Right cardiac atrium (tissue), 5 donors: Measurements from ENCODE around the gene MMADHC. TPM values are rescaled to one million over a fixed set of nuclear protein-coding genes. Genes with fewer than 3 reads are reported as not detected.

Experiments used
- ATAC-seq, 2 donors: fragments of 200-7000 bp; cut with Tn5 transposase; one replicate each; pipeline versions ENCODE4 v1.8.0 to v1.9.1; 2020; ENCODE audit warnings: moderate library complexity in 2 of 2, mild to moderate bottlenecking in 1 of 2
- DNase-seq, 3 donors: peaks; one replicate each; pipeline ENCODE4 v3.0.0-alpha.2; 2020
- H3K27ac ChIP-seq: one replicate; pipeline ENCODE4 v1.5.1; 2013; ENCODE audit warnings: mild to moderate bottlenecking, low read length, control low read depth, moderate library complexity
- H3K27me3 ChIP-seq: one replicate; pipeline ENCODE4 v1.6.1; 2013; ENCODE audit not compliant: control insufficient read depth, insufficient read depth
- H3K4me1 ChIP-seq: one replicate; pipeline ENCODE4 v1.6.1; 2013; ENCODE audit warnings: low read length; ENCODE audit not compliant: control insufficient read depth, insufficient read depth
- H3K4me3 ChIP-seq: one replicate; pipeline ENCODE4 v1.5.1; 2013; ENCODE audit warnings: low read length, control low read depth
- H3K9me3 ChIP-seq: one replicate; pipeline ENCODE4 v1.6.1; 2013; ENCODE audit warnings: low read length; ENCODE audit not compliant: control insufficient read depth
- WGBS: extraction: QIAGEN DNeasy Blood & Tissue Kit; methylation state at CpG from one replicate; pipeline ENCODE4 v1.1.7; 2013; 5-methylcytosine and 5-hydroxymethylcytosine counted together
- intact Hi-C, 4 donors: fragments of 100-400 bp; cut with DNase I; formaldehyde crosslinking; loops; one replicate each; pipeline versions ENCODE4 v1.11.0 to v1.14.0; 2022 to 2023
- polyA plus RNA-seq: library from polyadenylated mRNA; stranded (reverse); fragments of 200-250 nt; gene quantifications from one replicate; pipeline ENCODE4 v1.2.3, GENCODE V29; 2013
- total RNA-seq, 4 donors: library from RNA; stranded (reverse); fragmentation: NEBNext Ultra II Directional; extraction: Animal tissue kit (Norgen Biotek cat#: 25700); gene quantifications; one replicate each; pipeline ENCODE4 v1.2.1, GENCODE V29; 2021
- donor health status: healthy with polysubstance abuse.
- donor health status: DM: no; HTN: yes; CAD: no.
- donor health status: DM: no; HTN: no; CAD: no.
- donor health status: DM: no; HTN: yes; CAD: no; lungs with severe emphysema.
- donor health status: DM: yes; HTN: yes; CAD: no.

MMADHC gene
- total and polyA plus RNA-seq, 5 donors: 80.4 to 106 (median 93.6) TPM

DNA sequence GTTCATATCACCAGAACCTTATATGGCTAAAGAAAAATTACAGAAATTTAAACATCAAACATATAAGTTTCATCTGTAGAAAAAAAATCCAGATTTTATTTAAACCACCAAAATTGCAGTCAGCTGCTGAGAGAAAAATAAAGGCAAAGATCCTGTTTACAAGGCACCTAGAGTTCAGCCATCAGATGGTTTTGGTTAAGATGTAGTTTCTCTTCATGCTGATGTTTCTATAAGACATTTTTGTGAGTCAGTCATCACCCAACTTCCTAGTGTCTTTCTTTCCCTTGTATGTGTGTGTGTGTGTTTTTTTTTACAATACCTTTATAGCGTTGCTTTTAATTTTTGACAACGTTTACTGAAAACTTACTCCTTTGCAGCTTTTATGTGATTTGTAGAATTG, 26.1 kb upstream of the MMADHC start:
- ATAC-seq: no peak

DNA sequence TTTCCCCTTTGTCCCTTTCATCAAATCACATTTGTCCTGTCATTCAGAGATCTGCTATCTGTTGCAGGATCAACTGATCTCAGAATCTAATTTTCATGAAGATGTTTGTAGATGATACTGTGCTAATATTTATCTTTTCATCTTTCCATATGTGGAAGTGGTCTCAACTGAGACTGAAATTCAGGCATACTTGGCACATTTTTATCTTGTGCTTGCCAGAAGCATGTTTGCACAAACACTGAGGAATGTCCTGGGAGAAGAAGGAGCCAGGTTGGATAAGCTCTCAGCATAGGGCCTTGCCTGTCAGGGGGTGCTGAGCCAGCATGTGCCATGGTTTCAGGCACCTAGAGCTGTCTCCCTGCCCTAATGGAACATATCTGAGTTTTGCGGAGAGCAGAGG, 24.5 kb upstream of the MMADHC start:
- intact Hi-C loops: no loop called here
- 73% methylated on average over 1 of the region's 1 CpG for WGBS
- H3K9me3 ChIP-seq: no peaks in the 10 kb centered on the region
- no peak overlapping the region for H3K27ac ChIP-seq
- ATAC-seq (no peak), DNase-seq (peak in 2 of 3 donors; percentile 20 to 47)
- no peaks in the 10 kb centered on the region for H3K27me3 ChIP-seq
- H3K4me3 ChIP-seq: no peak overlapping the region
- H3K4me1 ChIP-seq: no peaks in the 10 kb centered on the region

More for the DNA sequence above, 26.1 kb upstream of the MMADHC start:
- no peak for DNase-seq
- H3K4me1 ChIP-seq: no peaks in the 10 kb centered on the region
- H3K27me3 ChIP-seq: no peaks in the 10 kb centered on the region
- no peak overlapping the region for H3K27ac ChIP-seq
- WGBS: 93% methylated on average over 2 of the region's 2 CpGs
- peaks cover 2% of the 10 kb centered on the region for H3K9me3 ChIP-seq
- intact Hi-C loops: no loop called here
- H3K4me3 ChIP-seq: no peak overlapping the region

DNA sequence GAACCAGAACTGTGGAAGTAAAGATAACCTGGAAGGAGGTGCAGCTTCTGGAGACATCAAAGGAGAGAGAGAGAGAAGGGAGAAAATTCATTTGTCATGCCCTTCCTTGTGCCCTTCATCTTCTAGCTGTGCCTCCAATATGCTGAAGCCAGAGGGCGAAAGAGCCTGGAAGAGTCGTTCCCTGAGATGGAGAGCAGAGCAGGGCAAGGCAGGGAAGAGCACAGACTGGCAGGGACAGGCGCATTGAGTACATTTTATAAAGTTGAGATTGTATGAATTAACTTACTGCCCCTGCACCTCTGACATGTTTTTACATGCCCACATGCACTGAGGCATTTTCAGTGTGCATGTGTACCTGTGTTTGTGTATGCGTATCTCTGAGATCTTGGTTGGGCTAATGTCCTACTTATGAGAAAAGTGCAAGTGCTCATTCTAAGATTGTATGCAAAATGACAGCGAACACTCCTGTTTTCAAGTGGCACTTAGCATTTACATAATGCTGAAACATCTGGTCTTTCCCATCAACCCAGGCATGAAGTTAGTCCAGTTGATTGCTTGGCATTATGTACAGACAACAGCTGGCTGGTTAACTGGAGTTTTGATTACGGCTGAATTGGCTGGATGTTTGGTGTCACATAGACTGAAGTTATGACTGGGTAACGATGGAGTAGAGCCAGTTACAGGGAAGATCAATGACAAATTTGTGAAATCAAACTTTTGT, 23.7 kb upstream of the MMADHC start:
- WGBS: 78% methylated on average over 7 of the region's 7 CpGs
- ATAC-seq (no peak), DNase-seq (no peak)
- Histone ChIP-seq H3K9me3 (no peaks in the 10 kb centered on the region), H3K27ac (no peak overlapping the region), H3K4me1 (no peaks in the 10 kb centered on the region), H3K27me3 (no peaks in the 10 kb centered on the region), H3K4me3 (no peak overlapping the region)
- intact Hi-C loops: no loop called here

DNA sequence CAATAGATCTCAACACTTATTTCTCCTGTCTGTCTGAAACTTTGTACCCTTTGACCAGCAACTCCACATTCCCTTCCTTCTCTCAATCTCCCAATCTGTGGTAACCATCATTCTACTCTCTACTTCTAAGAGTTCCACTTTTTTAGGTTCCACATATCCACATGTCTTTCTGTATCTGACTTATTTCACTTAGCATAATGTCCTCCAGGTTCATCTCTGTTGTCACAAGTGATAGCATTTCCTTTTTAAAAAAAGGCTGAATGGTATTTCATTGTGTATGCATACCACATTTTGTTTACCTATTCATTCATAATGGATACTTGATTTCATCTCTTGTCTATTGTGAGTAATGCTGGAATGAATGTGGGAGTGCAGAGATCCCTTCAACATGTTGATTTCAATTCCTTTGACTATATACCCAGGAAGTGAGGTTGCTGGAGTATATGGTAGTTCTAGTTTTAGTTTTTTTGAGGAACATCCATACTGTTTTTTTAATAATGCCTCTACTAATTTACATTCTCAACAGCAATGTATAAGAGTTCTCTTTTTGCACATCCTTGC, 18.8 kb upstream of the MMADHC start:
- intact Hi-C loops: no loop called here

DNA sequence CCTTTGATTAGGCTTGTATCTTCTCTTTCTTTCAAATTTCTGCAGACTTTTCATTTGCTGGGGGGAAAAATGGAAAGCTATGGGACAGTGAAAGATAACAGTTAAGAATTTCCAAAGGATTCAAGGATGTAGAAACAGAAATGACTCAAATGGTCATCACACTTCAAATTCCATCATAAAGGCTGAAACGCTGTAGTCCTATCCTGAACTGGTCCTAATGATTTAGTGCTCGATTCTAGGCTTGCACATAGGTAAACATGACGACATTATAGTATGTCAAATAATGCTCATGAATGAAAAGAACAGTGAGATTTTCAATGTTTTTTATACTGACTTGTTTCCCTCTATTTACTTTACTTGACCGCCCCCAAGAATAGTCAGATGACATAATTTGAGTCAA, 15.7 kb upstream of the MMADHC start:
- 95% methylated on average over 4 of the region's 4 CpGs for WGBS
- H3K27me3 ChIP-seq: no peaks in the 10 kb centered on the region
- no peak for ATAC-seq

More for the DNA sequence above, 18.8 kb upstream of the MMADHC start:
- H3K4me3 ChIP-seq: no peak overlapping the region
- H3K27me3 ChIP-seq: no peaks in the 10 kb centered on the region
- ATAC-seq (no peak), DNase-seq (no peak)
- H3K27ac ChIP-seq: no peak overlapping the region
- no peaks in the 10 kb centered on the region for H3K9me3 ChIP-seq
- H3K4me1 ChIP-seq: no peaks in the 10 kb centered on the region

DNA sequence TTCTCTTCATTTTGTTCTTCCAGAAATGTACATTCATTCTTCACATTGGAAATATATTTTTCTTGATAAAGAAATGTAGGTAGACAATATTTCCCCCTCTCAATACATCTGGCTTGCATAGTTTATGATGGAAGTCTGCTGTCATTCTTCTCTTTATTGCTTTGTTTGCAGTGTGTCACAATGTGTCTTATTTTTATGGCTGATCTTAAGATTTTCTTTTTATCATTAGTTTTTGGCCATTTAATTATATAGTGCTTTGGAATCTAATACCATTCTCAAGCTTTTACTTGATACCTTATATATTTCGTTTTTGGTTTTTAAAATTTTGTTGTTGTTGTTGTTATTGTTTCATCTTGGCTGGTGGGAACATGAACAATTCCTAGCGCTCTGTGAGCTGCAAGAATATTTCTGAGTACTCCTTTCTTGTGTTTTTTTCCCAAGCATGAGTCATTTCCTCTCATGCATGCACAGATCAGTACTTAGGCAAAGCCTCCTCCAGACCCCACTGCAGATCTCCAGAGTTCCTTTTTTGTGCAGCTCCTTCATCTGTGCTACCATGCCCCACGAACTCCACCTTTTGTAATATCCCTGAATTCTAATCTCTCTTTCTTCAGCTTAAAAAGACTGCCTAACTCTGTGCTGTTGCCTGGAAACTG, 13.7 kb upstream of the MMADHC start:
- intact Hi-C loops: no loop called here
- Histone ChIP-seq H3K4me1 (no peaks in the 10 kb centered on the region), H3K27me3 (no peaks in the 10 kb centered on the region), H3K4me3 (no peak overlapping the region), H3K9me3 (no peaks in the 10 kb centered on the region), H3K27ac (no peak overlapping the region)
- WGBS: 38% methylated on average over 3 of the region's 3 CpGs
- DNase-seq: no peak
- ATAC-seq: no peak

More for the DNA sequence above, 15.7 kb upstream of the MMADHC start:
- H3K27ac ChIP-seq: no peak overlapping the region
- no peak for DNase-seq
- H3K4me1 ChIP-seq: no peaks in the 10 kb centered on the region
- H3K4me3 ChIP-seq: no peak overlapping the region
- intact Hi-C loops: no loop called here
- H3K9me3 ChIP-seq: no peaks in the 10 kb centered on the region

DNA sequence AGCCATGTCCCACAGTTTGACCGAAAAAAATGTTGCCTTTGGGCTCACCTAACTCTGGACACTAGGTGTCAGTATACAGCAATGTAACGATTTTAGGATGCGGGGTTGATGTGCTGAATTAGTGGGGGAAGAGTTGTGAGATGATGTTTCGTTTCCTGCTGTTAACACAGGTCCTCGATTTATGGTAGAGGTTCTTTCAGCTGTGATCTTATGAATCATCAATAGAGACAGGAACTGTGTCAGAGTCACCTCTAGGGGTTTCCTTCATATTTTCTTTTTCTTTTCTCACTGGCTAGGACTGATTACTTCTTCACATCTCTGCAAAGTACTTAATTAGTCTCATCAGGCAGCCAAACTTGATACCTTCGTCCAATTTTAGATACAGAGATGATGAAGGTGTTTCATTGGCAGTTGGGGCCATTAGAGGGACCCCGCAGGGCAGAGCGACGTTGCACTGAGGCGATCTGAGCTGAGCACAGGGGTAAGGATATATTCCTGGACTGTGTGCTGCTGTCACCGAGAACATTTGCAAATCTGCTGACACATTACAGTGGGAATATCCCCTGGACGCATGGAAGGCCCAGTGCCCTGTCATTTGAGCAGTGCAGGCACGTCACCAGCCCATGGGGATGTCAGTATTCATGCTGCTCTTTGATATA, 10.2 kb upstream of the MMADHC start:
- Histone ChIP-seq H3K9me3 (no peaks in the 10 kb centered on the region), H3K27ac (no peak overlapping the region), H3K27me3 (no peaks in the 10 kb centered on the region), H3K4me3 (peak overlapping the region; percentile 26), H3K4me1 (no peaks in the 10 kb centered on the region)
- intact Hi-C loops: loop anchor here in 3 of 4 donors (5.0 to 10.0 kb wide), 7 partner anchors 177 to 1645 kb away; partner anchors contain the start of gene RND3 (in 2 of the 3)
- peak; percentile 90 to 91 for ATAC-seq
- 11% methylated on average over 13 of the region's 13 CpGs for WGBS
- peak in 2 of 3 donors; percentile 38 to 45 for DNase-seq

DNA sequence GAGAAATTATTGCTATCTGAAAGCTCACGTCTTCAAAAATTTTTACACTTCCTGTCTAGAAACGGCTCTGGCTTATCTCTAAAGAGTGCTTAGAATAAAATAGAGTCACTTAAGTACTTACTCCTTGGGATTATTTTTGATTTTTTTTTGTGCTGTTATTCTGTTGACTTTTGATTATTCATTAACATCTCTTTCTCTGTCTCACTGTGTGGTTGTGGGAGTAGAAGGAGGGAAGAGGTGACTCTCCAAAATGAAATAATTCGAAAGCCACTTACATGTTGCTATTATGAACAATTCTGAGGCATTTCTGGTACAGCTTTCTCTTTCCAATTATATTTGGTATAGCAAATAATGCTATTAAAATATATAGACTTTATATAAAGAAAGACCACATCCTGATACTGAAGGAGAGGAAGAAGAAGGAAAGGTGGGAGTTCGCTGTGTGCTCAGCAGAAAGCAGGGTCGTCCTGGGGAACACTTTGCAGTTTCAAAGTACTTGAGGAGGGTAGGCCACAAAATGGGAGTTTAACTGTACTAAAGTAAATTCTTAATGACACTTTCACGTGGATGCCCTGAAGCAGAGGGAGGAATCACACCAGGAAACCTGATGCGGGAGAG, 9.6 kb upstream of the MMADHC start:
- no peak for DNase-seq

DNA sequence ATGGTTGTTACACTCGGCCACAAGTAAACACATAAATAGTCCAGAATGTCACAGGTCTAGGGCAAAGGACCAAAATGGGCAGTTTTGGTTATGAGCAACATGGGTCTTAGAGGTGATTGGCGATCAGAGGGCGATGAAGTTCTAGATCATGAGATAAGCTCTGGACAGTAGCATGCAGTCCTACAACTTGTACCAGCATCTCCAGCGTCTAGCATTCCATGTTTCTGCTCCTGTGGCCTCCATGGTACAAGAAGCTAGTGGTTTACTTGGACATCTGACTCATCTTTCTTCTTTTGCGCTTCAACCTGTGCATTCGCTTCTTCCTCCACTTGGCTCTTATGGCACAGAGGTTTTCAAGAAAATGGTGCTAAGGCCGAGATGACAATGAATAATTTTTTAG, 8.9 kb upstream of the MMADHC start:
- WGBS: 93% methylated on average over 7 of the region's 7 CpGs
- intact Hi-C loops: loop anchor here in 3 of 4 donors (5.0 to 10.0 kb wide), 7 partner anchors 178 to 1646 kb away; partner anchors contain the start of gene RND3 (in 2 of the 3)
- H3K9me3 ChIP-seq: no peaks in the 10 kb centered on the region
- H3K27me3 ChIP-seq: no peaks in the 10 kb centered on the region
- no peak for ATAC-seq
- DNase-seq: no peak
- H3K4me3 ChIP-seq: no peak overlapping the region
- no peaks in the 10 kb centered on the region for H3K4me1 ChIP-seq
- no peak overlapping the region for H3K27ac ChIP-seq

More for the DNA sequence above, 9.6 kb upstream of the MMADHC start:
- H3K4me3 ChIP-seq: no peak overlapping the region
- no peaks in the 10 kb centered on the region for H3K9me3 ChIP-seq
- ATAC-seq: no peak
- no peak overlapping the region for H3K27ac ChIP-seq
- no peaks in the 10 kb centered on the region for H3K27me3 ChIP-seq
- no peaks in the 10 kb centered on the region for H3K4me1 ChIP-seq
- intact Hi-C loops: loop anchor here in 3 of 4 donors (5.0 to 10.0 kb wide), 7 partner anchors 178 to 1645 kb away; partner anchors contain the start of gene RND3 (in 2 of the 3)
- WGBS: 30% methylated on average over 7 of the region's 7 CpGs

DNA sequence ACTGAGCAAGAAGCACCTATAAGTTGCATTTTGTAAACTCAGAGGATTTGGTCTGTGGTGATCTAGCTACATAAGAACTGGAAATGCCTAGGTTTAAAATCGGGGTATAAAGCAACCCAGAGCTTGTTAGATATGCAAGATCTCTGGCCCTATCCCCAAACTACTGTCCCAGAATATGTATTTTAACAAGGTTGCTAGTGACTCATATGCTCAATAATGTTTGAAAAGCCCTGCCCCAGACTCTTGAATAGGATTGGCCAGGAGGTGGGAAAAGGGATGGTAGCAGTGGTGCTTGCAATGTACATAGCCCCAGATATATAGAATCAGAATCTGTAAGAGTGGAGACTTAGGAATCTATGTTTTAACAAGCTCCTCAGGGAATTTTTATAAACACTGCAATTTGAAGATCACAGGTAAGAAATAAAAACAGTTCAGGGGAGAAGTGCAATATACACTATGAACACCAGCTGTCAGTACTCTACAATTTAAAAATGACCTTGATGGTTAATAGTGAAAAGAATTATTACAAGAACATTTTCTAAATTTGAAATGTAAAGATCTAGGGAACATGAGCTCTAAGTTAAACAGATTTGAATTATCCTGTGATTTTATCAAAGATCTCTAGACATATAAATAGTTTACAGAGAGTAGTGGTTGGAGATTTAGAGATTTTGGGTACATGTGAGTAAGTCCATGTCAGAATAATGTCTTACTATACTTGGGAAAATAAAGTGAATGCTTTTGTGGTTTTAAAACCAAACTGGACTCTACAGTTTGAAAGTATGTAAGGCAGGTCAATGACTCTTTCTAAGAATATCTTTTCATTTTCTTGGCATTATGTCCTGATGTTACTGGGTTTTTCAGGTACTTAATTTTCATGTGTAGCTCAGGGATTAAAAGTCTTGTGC, 7.7 kb upstream of the MMADHC start:
- Histone ChIP-seq H3K27me3 (no peaks in the 10 kb centered on the region), H3K27ac (no peak overlapping the region), H3K9me3 (no peaks in the 10 kb centered on the region), H3K4me1 (no peaks in the 10 kb centered on the region), H3K4me3 (no peak overlapping the region)
- 90% methylated on average over 1 of the region's 1 CpG for WGBS
- no peak for ATAC-seq
- intact Hi-C loops: loop anchor here in 3 of 4 donors (5.0 to 10.0 kb wide), 7 partner anchors 179 to 1647 kb away; partner anchors contain the start of gene RND3 (in 2 of the 3)
- no peak for DNase-seq
